Activated CD4-positive, alpha-beta T cell treated with anti-CD3 and anti-CD28 coated beads, Interleukin-2, amount 50 U/mL, for 24 hours (primary cell): ENCODE results near the gene LMF1.
"Not testable (repeated sequence)": the region's sequence is repeated elsewhere in the genome, so short reads cannot be mapped to it uniquely, and the experiment has no call there.

Experiments used
- DNase-seq, 2 donors: peaks; one replicate each; pipeline ENCODE4 v3.0.0-alpha.2; 2020; ENCODE audit warnings: low read depth in 1 of 2, low spot score in 1 of 2

Gene LMF1

GRCh38 chr16:897200-897543 is 73.6 kb downstream of the LMF1 start:
- DNase-seq = no peak

- no peak for DNase-seq
Measured at GRCh38 chr16:896261-897199, 74.3 kb downstream of the LMF1 start.

GRCh38 chr16:895371-895770 is 75.4 kb downstream of the LMF1 start:
- no peak for DNase-seq

- no peak for DNase-seq
Measured at GRCh38 chr16:894841-895240, 75.9 kb downstream of the LMF1 start.

- no peak for DNase-seq
Measured at GRCh38 chr16:894136-894535, 76.6 kb downstream of the LMF1 start.

- no peak for DNase-seq
Measured at GRCh38 chr16:893360-893759, 77.4 kb downstream of the LMF1 start.

- DNase-seq = no peak
Measured at GRCh38 chr16:892536-893255, 78.1 kb downstream of the LMF1 start.

GRCh38 chr16:892006-892405 is 78.8 kb downstream of the LMF1 start:
- no peak for DNase-seq

GRCh38 chr16:891353-891740 is 79.4 kb downstream of the LMF1 start:
- DNase-seq = no peak

- no peak for DNase-seq
Measured at GRCh38 chr16:890716-891352, 80.0 kb downstream of the LMF1 start.

- no peak for DNase-seq
Measured at GRCh38 chr16:890217-890616, 80.6 kb downstream of the LMF1 start.

- DNase-seq = no peak
Measured at GRCh38 chr16:889586-889985, 81.2 kb downstream of the LMF1 start.

- DNase-seq = no peak
Measured at GRCh38 chr16:888901-889570, 81.7 kb downstream of the LMF1 start.

- not testable (repeated sequence) for DNase-seq
Measured at GRCh38 chr16:888456-888855, 82.3 kb downstream of the LMF1 start.

GRCh38 chr16:887846-888245 is 82.9 kb downstream of the LMF1 start:
- no peak for DNase-seq

- DNase-seq = no peak
Measured at GRCh38 chr16:886802-887731, 83.7 kb downstream of the LMF1 start.

GRCh38 chr16:886084-886543 is 84.7 kb downstream of the LMF1 start:
- no peak for DNase-seq

GRCh38 chr16:885391-885790 is 85.4 kb downstream of the LMF1 start:
- DNase-seq = no peak

GRCh38 chr16:884232-884631 is 86.6 kb downstream of the LMF1 start:
- no peak for DNase-seq

GRCh38 chr16:883781-884180 is 87.0 kb downstream of the LMF1 start:
- no peak for DNase-seq
